GM23338 (cell line): Measurements from ENCODE around the gene DAZAP1.

Experiments
- CREB1 ChIP-seq: fragments of 250-450 bp; sonication (Bioruptor Pico); IDR thresholded peaks from 2 replicates; pipeline ENCODE4 v1.5.0; 2020; ENCODE audit warnings: low read depth, mild to moderate bottlenecking, moderate library complexity
- CTCF ChIP-seq, 2 experiments: fragments of 200-600 bp in 1 of 2; sonication (generic) in 1 of 2; conservative IDR thresholded peaks; 2 replicates each; pipeline versions ENCODE4 v1.5.1 to v1.6.1; 2016 to 2017; ENCODE audit warnings: antibody characterized with exemption in 2 of 2, low read depth in 2 of 2, mild to moderate bottlenecking in 2 of 2, moderate library complexity in 1 of 2
- EZH2 ChIP-seq: fragments of 200-600 bp; sonication (generic); IDR thresholded peaks from one replicate; pipeline ENCODE4 v1.8.0; 2017; ENCODE audit warnings: antibody characterized with exemption, mild to moderate bottlenecking, low read depth; ENCODE audit not compliant: unreplicated experiment
- POLR2AphosphoS5 ChIP-seq: IDR thresholded peaks from 2 replicates; pipeline ENCODE4 v1.6.1; 2016; ENCODE audit warnings: antibody characterized with exemption, low read depth
- REST ChIP-seq: IDR thresholded peaks from one replicate; pipeline ENCODE4 v1.6.1; 2018; ENCODE audit warnings: antibody characterized with exemption; ENCODE audit not compliant: unreplicated experiment
- ZNF331 ChIP-seq: fragments of 250-450 bp; sonication (Bioruptor Pico); IDR thresholded peaks from 2 replicates; pipeline ENCODE4 v1.5.0; 2020; ENCODE audit warnings: low read depth, mild to moderate bottlenecking, moderate library complexity

GRCh38 chr19:1433119-1434039, 26.0 kb downstream of the DAZAP1 start:
- TF ChIP-seq CTCF (conservative IDR thresholded peaks at IDR 0.05; ENCODE audit: low read depth in 2 of 2) = no peak
- no peak for TF ChIP-seq POLR2AphosphoS5
- no peak for TF ChIP-seq EZH2
- no peak for TF ChIP-seq CREB1 (CRISPR knock-in tag)
- no peak for TF ChIP-seq ZNF331 (CRISPR knock-in tag)
- TF ChIP-seq REST = no peak
